Stromal cell of bone marrow (primary cell): ENCODE measurements around the gene BNIP3.
"Not testable (repeated sequence)": the region's sequence is repeated elsewhere in the genome, so short reads cannot be mapped to it uniquely, and the experiment has no call there.

ENCODE experiments used
- DNase-seq: peaks from one replicate; pipeline ENCODE4 v3.0.0-alpha.2; 2012; ENCODE audit warnings: low read depth

Gene BNIP3

DNA sequence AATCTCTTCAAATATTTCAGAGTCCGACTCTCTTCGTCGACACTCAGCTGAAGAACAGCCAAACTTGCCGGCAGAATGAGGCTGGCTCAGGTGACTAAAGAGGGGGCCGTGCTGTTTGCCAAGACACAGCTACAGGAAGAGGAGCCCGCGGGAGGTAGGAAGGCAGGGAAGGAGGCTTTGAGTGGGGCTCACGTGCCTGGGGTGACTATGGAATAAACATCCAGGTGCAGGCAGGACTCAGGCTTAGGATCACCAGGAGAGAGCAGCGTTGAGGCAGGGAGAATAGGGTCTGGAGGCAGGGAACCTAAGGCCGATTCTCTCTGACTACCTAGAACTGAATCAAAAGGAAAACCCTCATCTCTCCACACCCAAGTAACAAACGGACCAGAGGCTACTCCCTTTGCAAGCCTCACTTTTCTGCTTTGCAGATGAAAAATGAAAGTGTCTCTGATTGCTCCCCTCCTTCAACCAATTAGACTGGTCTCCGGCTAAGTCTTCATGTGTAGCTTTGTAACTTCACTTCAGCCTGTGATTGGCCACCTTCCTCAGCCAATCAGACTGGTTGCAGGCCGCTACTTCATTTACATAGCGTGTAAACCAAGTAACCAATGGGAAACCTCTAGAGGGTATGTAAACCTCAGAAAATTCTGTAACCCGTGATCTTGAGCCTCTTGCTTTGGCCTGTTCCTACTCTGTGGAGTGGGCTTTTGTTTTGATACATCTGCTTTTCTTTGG lies 19.7 kb upstream of the BNIP3 start:
- DNase-seq = peak; percentile 44

- no peak for DNase-seq
Measured at GRCh38 chr10:131998845-131999681, 17.3 kb upstream of the BNIP3 start.

DNA sequence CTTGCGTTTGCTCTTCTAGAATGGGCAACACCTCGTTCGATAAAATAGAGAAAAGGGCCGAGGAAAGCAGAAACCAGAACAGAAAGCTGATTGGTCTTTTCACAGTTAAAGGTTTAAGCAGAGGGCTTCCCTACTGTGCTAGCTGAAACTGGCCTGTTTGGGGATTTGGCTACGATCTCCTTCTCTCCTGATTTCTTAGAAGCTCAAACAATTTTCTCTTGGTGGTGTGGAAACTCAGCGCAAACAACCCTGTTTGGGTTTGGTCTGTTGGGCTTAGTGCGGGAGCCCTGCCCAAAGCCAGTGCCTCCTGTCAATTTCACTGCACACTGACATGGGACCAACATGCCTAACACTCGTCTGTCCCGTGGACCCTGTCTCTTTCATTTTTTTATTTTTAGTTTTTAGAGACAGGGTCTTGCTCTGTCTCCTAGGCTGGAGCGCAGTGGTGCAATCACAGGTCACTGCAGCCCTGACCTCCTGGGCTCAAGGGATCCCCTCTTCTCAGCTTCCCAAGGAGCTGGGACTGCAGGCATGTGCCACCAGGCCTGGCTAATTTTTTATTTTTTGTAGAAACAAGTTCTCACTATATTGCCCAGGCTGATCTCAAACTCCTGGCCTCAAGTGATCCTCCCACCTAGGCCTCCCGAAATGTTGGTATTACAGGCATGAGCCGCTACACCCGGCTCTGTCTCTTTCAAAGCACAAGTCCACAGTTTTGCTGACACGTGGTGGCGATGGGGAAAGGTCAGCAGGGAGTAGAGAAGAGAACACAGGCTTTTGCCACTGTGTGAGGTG lies 16.5 kb upstream of the BNIP3 start:
- DNase-seq = no peak

- DNase-seq = no peak
Measured at GRCh38 chr10:131997366-131998049, 15.8 kb upstream of the BNIP3 start.

DNA sequence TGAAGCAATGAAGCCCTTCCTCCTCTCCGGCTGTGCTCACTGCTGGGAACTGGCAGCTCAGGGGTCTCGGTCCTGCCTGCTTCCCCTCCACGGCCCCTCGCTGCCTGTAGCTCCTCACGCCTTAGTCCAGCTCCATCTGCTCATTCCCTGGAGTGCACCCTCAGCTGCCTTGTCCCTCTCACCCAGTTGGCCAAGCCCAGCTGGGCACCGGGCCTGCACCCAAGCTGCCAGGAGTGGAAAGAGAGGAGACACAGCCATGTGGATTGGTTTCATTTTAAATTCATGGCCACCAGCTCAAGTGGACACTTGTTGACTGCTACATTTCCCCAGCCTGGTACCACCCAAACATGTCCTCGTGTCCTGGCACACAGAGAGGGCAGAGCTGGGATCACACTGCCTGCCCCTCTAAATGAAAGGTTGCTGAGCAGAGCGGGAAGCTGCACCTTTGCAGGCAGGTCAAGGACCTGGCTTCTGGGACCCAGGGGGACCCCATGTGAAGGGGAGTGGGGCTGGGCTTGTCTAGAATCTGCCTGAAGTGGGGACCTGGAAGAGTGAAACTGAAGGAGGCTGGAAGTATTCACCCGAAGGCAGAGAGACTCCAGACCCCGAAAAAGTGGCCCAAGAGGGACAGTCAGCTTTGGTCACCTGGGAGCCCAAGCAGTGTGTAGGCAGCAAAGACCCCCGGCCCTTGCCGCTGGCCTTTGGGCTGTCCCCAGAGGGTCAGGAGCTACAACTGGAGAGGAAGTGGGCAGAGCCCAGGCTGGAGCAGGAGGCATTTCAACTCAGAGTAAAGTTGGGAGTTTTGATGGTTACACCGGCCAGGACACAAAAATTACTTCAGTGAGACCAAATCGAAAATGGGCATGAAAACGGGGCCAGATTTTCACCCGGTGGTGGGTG lies 15.0 kb upstream of the BNIP3 start:
- no peak for DNase-seq

DNA sequence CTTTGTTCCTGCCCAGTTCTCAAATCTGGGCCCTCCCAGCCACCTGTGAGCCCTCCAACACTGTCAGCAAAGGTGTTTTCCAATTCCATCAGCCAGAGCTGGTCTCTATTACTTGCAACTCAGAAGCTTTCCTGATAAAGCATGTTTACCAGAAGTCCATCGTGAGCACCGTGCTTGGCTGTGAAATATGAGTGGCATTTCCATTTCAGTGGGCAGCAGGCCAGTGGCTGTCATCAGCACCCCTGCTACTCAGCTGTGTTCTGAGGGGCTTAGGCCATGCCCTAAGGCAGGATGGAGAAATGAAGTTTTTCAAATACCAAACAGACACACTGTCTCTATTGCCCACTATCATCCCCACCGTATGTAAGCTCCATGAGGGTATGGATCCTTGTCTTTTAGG lies 12.7 kb upstream of the BNIP3 start:
- DNase-seq = no peak

GRCh38 chr10:131993275-131993674 lies 11.6 kb upstream of the BNIP3 start:
- DNase-seq = no peak

DNA sequence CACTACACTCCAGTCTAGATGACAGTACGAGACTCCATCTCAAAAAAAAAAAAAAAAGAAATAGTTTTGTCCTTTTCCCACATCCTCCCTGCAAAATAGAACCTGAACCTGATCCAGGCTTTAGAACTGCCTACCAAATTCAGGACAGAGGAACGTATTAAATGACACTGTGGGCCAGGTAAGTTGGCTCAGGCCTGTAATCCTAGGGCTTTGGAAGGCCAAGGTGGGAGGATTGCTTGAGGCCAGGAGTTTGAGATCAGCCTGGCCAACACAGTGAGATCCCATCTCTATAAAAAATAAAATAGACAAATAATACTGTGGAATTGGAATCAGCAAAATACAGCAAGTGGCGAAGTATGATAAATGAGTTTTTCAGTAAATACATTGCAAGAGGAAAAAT lies 10.0 kb upstream of the BNIP3 start:
- DNase-seq = no peak

GRCh38 chr10:131987786-131988185 lies 6.1 kb upstream of the BNIP3 start:
- not testable (repeated sequence) for DNase-seq

DNA sequence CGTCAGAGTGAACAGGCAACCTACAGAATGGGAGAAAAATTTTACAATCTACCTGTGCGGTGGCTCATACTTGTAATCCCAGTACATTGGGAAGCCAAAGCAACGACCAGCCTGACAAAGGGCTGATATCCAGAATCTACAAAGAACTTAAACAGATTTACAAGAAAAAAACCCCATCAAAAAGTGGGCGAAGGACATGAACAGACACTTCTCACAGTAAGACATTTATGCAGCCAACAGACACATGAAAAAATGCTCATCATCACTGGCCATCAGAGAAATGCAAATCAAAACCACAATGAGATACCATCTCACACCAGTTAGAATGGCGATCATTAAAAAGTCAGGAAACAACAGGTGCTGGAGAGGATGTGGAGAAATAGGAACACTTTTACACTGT lies 5.6 kb upstream of the BNIP3 start:
- not testable (repeated sequence) for DNase-seq

- DNase-seq = not testable (repeated sequence)
Measured at GRCh38 chr10:131986851-131987250, 5.1 kb upstream of the BNIP3 start.

GRCh38 chr10:131983780-131984179 lies 2.1 kb upstream of the BNIP3 start:
- DNase-seq = peak; percentile 80

GRCh38 chr10:131982796-131983195 lies 1.1 kb upstream of the BNIP3 start:
- DNase-seq = no peak

- no peak for DNase-seq
Measured at GRCh38 chr10:131982185-131982756, 548 bp upstream of the BNIP3 start.

GRCh38 chr10:131980761-131981428 lies 828 bp downstream of the BNIP3 start:
- DNase-seq = no peak

GRCh38 chr10:131980321-131980720 lies 1.4 kb downstream of the BNIP3 start:
- DNase-seq = no peak

DNA sequence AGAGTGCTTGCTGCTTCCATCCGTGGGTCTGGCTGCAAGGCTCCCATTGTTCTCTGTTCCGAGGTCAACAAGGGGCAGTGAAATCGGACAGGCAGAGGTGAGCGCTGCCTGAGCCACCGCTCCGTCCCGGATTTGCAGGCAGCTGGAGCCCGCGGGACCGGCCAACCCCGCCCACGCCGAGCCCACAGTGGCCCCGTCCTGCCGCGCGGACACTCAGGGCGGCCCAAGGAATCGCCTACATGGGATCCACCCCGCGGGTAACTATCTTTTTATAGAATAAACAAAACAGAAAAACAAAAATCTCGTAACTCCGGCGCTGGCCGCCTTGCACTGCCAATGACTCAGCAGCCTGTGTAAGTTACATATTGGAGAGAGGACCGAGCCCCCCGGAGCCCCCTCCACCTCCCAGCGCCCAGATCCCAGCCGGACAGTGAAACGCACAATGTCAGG lies 1.9 kb downstream of the BNIP3 start:
- no peak for DNase-seq

GRCh38 chr10:131979336-131979735 lies 2.4 kb downstream of the BNIP3 start:
- DNase-seq = no peak

DNA sequence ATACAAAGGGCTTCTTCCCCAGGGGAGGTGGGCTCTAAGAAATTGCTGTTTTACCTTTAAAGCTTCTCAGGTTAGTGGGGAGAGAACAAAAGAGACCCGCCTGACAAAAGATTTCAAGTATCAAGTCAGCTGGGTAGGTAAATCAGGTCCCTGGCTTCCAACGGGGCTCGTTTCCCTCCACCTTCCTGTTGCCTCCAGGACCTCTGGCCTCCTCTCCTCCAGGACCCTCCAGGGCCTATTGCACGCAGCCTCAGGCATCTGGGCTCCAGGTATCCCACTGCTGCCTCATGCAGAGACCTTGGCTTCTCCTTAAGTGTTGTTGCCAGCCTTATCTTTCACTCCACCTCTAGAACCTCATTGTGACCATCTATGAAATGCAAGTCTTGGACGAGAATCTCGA lies 2.9 kb downstream of the BNIP3 start:
- no peak for DNase-seq

DNA sequence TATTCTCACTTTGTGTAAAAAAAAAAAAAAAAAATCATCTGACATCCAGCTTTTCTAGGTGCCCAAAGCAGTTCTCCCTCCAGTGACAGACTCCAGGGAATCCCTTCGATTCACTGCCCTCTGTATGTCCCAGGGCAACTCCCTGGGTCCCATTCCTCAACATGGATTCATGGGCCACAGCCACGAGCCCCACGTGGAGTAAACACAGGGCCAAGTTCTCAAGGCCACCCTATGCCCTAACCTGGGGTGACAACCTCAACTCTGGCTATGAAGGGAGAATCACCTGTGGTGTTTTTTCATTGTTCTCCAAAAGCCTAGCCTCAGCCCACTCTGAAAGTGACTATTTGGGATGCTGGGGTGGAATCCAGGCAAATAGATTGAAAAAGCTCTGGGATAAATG lies 3.4 kb downstream of the BNIP3 start:
- DNase-seq = no peak
